NOMO-1 (cell line): ENCODE measurements around the gene THSD1.

Experiments used
- DNase-seq, 2 experiments: peaks; one replicate each; lab custom pipeline; 2025; ENCODE audit not compliant: unreplicated experiment in 2 of 2; lab: John Stamatoyannopoulos, UW

The THSD1 gene

GRCh38 chr13:52405767-52406494 is at the start of gene THSD1:
THSD1 (minus strand) TSS chr13:52406172; CDS start chr13:52402600, 3,572 bp downstream.
- no peak for DNase-seq

- DNase-seq, result peak; percentile 65 to 82
Observed at GRCh38 chr13:52455677-52456041, 49.7 kb upstream of the THSD1 start.

GRCh38 chr13:52454820-52455676 is 49.1 kb upstream of the THSD1 start, which contains the start of gene CKAP2:
CKAP2 (plus strand) TSS chr13:52455478; CDS start chr13:52455557, 79 bp downstream.
- peak; percentile 96 to 98 for DNase-seq

GRCh38 chr13:52454459-52454819 is 48.5 kb upstream of the THSD1 start:
- DNase-seq, result peak; percentile 49 to 53

- DNase-seq, result no peak
Observed at GRCh38 chr13:52452470-52452869, 46.5 kb upstream of the THSD1 start.

- no peak for DNase-seq
Observed at GRCh38 chr13:52451135-52451804, 45.3 kb upstream of the THSD1 start.

- DNase-seq, result no peak
Observed at GRCh38 chr13:52450793-52451116, 44.8 kb upstream of the THSD1 start.

GRCh38 chr13:52450012-52450792 is 44.2 kb upstream of the THSD1 start, which contains the start of gene VPS36:
VPS36 (minus strand) TSS chr13:52450634; CDS start chr13:52450594, 40 bp downstream.
- peak; percentile 91 to 92 for DNase-seq

- DNase-seq, result peak; percentile 66 to 70
Observed at GRCh38 chr13:52449331-52450011, 43.5 kb upstream of the THSD1 start.

GRCh38 chr13:52447815-52448552 is 42.0 kb upstream of the THSD1 start:
- no peak for DNase-seq

- no peak for DNase-seq
Observed at GRCh38 chr13:52447354-52447753, 41.4 kb upstream of the THSD1 start.

- peak in 1 of 2 experiments; percentile 2 for DNase-seq
Observed at GRCh38 chr13:52446265-52446664, 40.3 kb upstream of the THSD1 start.

- DNase-seq, result no peak
Observed at GRCh38 chr13:52432456-52432855, 26.5 kb upstream of the THSD1 start.

- no peak for DNase-seq
Observed at GRCh38 chr13:52428295-52428694, 22.3 kb upstream of the THSD1 start.

GRCh38 chr13:52421216-52421615 is 15.2 kb upstream of the THSD1 start:
- no peak for DNase-seq

- DNase-seq, result no peak
Observed at GRCh38 chr13:52419080-52419479, 13.1 kb upstream of the THSD1 start.

GRCh38 chr13:52414963-52415362 is 9.0 kb upstream of the THSD1 start:
- DNase-seq, result no peak

GRCh38 chr13:52414051-52414450 is 8.1 kb upstream of the THSD1 start:
- no peak for DNase-seq

GRCh38 chr13:52412128-52412527 is 6.2 kb upstream of the THSD1 start:
- DNase-seq, result no peak
